Uterus (tissue), 2 donors: ENCODE measurements around the gene RARRES1.

Experiments used
- CTCF ChIP-seq, 4 experiments: fragments of 200-600 bp in 2 of 4; fragments of 450-650 bp in 2 of 4; sonication (generic) in 2 of 4; IDR thresholded peaks; one replicate each; pipeline ENCODE4 v1.5.1; 2016 to 2019; ENCODE audit warnings: antibody characterized with exemption in 4 of 4, mild to moderate bottlenecking in 2 of 4, moderate library complexity in 1 of 4
- POLR2A ChIP-seq, 2 donors: fragments of 450-650 bp; IDR thresholded peaks; one replicate each; pipeline ENCODE4 v1.6.1; 2016; ENCODE audit warnings: antibody characterized with exemption in 2 of 2, mild to moderate bottlenecking in 1 of 2, moderate library complexity in 1 of 2

GRCh38 chr3:158747417-158747816, 15.2 kb upstream of the RARRES1 start:
- TF ChIP-seq CTCF (IDR thresholded peaks at IDR 0.05) (no peak), POLR2A (IDR thresholded peaks at IDR 0.05) (no peak)
